Measurements from ENCODE around the gene ARRB1.

ARRB1 gene

GRCh38 chr11:75351541-75351790 lies at the start of gene ARRB1:
Gene ARRB1, minus strand, starts transcription at chr11:75351661. Its CDS starts 54 bp downstream, at chr11:75351607.
- TF ChIP-seq CTCF (IDR thresholded peaks at IDR 0.05), result no peak

GRCh38 chr11:75400146-75400865 lies 48.8 kb upstream of the ARRB1 start:
- TF ChIP-seq CTCF (IDR thresholded peaks at IDR 0.05), result no peak

GRCh38 chr11:75399344-75400145 lies 48.1 kb upstream of the ARRB1 start, which contains the start of gene RPS3:
Gene RPS3, plus strand, starts transcription at chr11:75399518. Its CDS starts 30 bp downstream, at chr11:75399548.
- TF ChIP-seq CTCF (IDR thresholded peaks at IDR 0.05), result no peak

GRCh38 chr11:75398906-75399305 lies 47.4 kb upstream of the ARRB1 start:
- TF ChIP-seq CTCF (IDR thresholded peaks at IDR 0.05), result no peak

- no peak for TF ChIP-seq CTCF (IDR thresholded peaks at IDR 0.05)
Measured at GRCh38 chr11:75394085-75394840, 42.8 kb upstream of the ARRB1 start.

- no peak for TF ChIP-seq CTCF (IDR thresholded peaks at IDR 0.05)
Measured at GRCh38 chr11:75389925-75390324, 38.5 kb upstream of the ARRB1 start.

GRCh38 chr11:75389276-75389605 lies 37.8 kb upstream of the ARRB1 start:
- TF ChIP-seq CTCF (IDR thresholded peaks at IDR 0.05), result no peak

Measured in LNCAP (cell line).